Keratinocyte (primary cell): ENCODE measurements around the gene HES3. TPM values are rescaled to one million over a fixed set of nuclear protein-coding genes. Genes with fewer than 3 reads are reported as not detected.
A peak's percentile ranks its signal among the peaks of the same experiment; 100 is the strongest.

ENCODE experiments used
- DNase-seq: peaks from one replicate; pipeline ENCODE4 v3.0.0-alpha.2; 2011; ENCODE audit warnings: low read depth, missing footprints, low spot score
- FAIRE-seq: peaks from 2 replicates; lab custom pipeline; 2011; peaks lifted over from hg19 to GRCh38; lab: Jason Lieb, UNC
- H2AFZ ChIP-seq: 2 replicates; pipeline ENCODE4 v1.6.0; 2012; ENCODE audit warnings: low read length, control low read depth, inconsistent platforms; ENCODE audit not compliant: control insufficient read depth
- H3K27ac ChIP-seq: 2 replicates; pipeline ENCODE4 v1.5.1; 2011; ENCODE audit warnings: low read length; ENCODE audit not compliant: control insufficient read depth, insufficient read depth
- H3K27me3 ChIP-seq: 3 replicates; pipeline ENCODE4 v1.6.0; 2011; ENCODE audit warnings: low read length; ENCODE audit not compliant: control insufficient read depth, insufficient read depth; ENCODE audit errors: extremely low read depth
- H3K36me3 ChIP-seq, 2 experiments: 2 replicates in 1 of 2; 3 replicates in 1 of 2; pipeline ENCODE4 v1.5.1; 2011; ENCODE audit warnings: low read length in 2 of 2, mild to moderate bottlenecking in 1 of 2; ENCODE audit not compliant: control insufficient read depth in 2 of 2, insufficient read depth in 2 of 2; ENCODE audit errors: extremely low read depth in 1 of 2
- H3K4me1 ChIP-seq: 3 replicates; pipeline ENCODE4 v1.5.1; 2011; ENCODE audit warnings: low read length; ENCODE audit not compliant: control insufficient read depth, insufficient read depth; ENCODE audit errors: extremely low read depth
- H3K4me2 ChIP-seq: 3 replicates; pipeline ENCODE4 v1.6.0; 2011; ENCODE audit warnings: low read depth, low read length; ENCODE audit not compliant: control insufficient read depth, insufficient read depth; ENCODE audit errors: extremely low read depth
- H3K4me3 ChIP-seq, 3 experiments: fragments of 200-600 bp in 1 of 3; sonication (generic) in 1 of 3; 2 replicates in 2 of 3; 3 replicates in 1 of 3; pipeline ENCODE4 v1.5.1; 2011 to 2016; ENCODE audit warnings: low read length in 3 of 3, mild to moderate bottlenecking in 3 of 3, control low read depth in 2 of 3, inconsistent platforms in 1 of 3, low read depth in 1 of 3, mixed read lengths in 1 of 3, mixed run types in 1 of 3, moderate library complexity in 1 of 3; ENCODE audit not compliant: control insufficient read depth in 2 of 3, insufficient read depth in 2 of 3; ENCODE audit errors: extremely low read depth in 1 of 3
- H3K79me2 ChIP-seq: 2 replicates; pipeline ENCODE4 v1.6.0; 2012; ENCODE audit warnings: low read length; ENCODE audit not compliant: control insufficient read depth, insufficient read depth
- H3K9ac ChIP-seq: 3 replicates; pipeline ENCODE4 v1.6.0; 2011; ENCODE audit warnings: low read length; ENCODE audit not compliant: control insufficient read depth, insufficient read depth; ENCODE audit errors: extremely low read depth
- H3K9me1 ChIP-seq: 3 replicates; pipeline ENCODE4 v1.6.0; 2011; ENCODE audit warnings: low read length; ENCODE audit not compliant: control insufficient read depth, insufficient read depth; ENCODE audit errors: extremely low read depth
- H3K9me3 ChIP-seq: 2 replicates; pipeline ENCODE4 v1.5.1; 2012; ENCODE audit warnings: low read depth, low read length; ENCODE audit not compliant: control insufficient read depth
- H4K20me1 ChIP-seq: 3 replicates; pipeline ENCODE4 v1.6.0; 2011; ENCODE audit warnings: low read length; ENCODE audit not compliant: control insufficient read depth, insufficient read depth; ENCODE audit errors: extremely low read depth
- CTCF ChIP-seq, 3 experiments: IDR thresholded peaks in 1 of 3; conservative IDR thresholded peaks in 1 of 3; optimal IDR thresholded peaks in 1 of 3; 2 replicates in 2 of 3; 3 replicates in 1 of 3; pipeline versions ENCODE3 to v1.5.1; 2011; ENCODE audit warnings: low read length in 3 of 3, mild to moderate bottlenecking in 3 of 3, moderate library complexity in 2 of 3, control low read depth in 1 of 3, inconsistent platforms in 1 of 3; ENCODE audit not compliant: insufficient read depth in 2 of 3; ENCODE audit errors: extremely low read depth in 1 of 3
- EZH2 ChIP-seq: IDR thresholded peaks from one replicate; pipeline ENCODE4 v1.6.1; 2012; ENCODE audit warnings: inconsistent platforms, mild to moderate bottlenecking, low read length, moderate library complexity
- dilution Hi-C: fragments of 300-500 bp; cut with MboI; formaldehyde crosslinking; loops from one replicate; pipeline ENCODE4 v1.7.0; 2020; ENCODE audit warnings: low sequenced_read_pairs; ENCODE audit not compliant: extremely low pct_ligation_motif_present
- polyA plus RNA-seq, 5 experiments: library from polyadenylated mRNA; depleted of rRNA in 3 of 5; stranded (reverse) in 3 of 5; stranded (forward) in 1 of 5; unstranded in 1 of 5; fragments of >200 nt; gene quantifications; 1 replicate in 1 of 5; 2 replicates in 3 of 5; 3 replicates in 1 of 5; pipeline versions ENCODE4 v1.2.1 to v1.2.3, GENCODE V29; 2011 to 2012; ENCODE audit warnings: missing spikeins in 2 of 5, low read depth in 1 of 5, low replicate concordance in 1 of 5

Gene HES3
- polyA plus RNA-seq, 1 donor (not counting 4 experiments of a cell fraction or from before 2014, with no cell fraction given): not detected

DNA sequence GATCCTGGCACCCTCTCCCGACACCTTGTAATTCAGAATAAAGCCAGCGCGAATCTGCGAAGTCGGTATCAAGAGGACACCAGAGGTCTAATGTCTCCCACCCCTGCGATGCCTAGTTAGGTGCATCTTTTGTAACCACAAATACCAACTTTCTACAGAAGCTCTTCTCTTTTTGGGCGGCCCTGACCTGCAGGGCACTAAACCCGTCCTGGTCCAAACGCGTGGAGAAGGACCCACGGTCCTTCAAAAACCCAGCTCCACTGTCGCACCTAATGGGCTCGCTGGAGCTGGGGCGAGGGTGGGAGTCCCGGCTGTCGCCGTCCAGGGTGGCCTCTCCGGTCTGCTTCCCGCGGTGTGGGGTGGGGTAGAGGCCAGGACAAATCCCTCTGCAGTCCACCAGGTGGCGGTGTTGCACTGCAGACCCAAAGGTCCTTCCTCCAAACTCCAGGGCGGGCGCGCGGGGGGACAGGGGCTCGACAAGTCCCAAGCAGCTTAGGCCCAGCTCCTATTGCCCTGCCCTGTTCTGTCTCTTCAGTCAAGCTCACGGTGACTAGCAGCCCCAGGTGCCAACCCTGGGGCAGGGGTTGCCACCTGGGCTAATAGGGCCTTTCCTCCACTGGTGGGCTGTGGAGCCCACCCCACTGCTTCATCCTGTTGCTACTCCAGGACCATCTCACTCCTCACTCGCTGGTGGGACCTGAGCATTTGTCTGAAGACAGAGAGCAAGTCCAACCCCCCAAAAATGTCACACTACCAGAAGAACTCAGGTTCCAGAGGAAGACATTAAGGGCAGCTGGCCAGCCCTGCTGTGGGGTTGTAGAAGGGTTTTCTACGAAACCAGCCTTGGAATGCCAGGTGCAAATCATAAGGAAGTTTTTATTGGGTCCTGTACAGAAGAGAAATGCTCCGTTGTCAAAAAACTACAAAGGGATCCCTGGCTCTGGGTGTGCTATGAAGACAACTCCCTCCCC, 2.8 kb downstream of the HES3 start:
- H3K9me1 ChIP-seq: no peaks in the 10 kb centered on the region
- peaks cover 9% of the 10 kb centered on the region for H3K4me1 ChIP-seq
- peak overlapping the region; percentile 53 for H3K4me2 ChIP-seq
- no peak overlapping the region for H3K27ac ChIP-seq
- FAIRE-seq: no peak
- H4K20me1 ChIP-seq: peaks cover 9% of the 10 kb centered on the region
- H3K27me3 ChIP-seq: peaks cover 44% of the 10 kb centered on the region
- dilution Hi-C loops: no loop called here
- peak; percentile 63 to 95 (median 93) for TF ChIP-seq CTCF (optimal IDR thresholded peaks at IDR 0.05 in 1 of 3, IDR thresholded peaks at IDR 0.05 in 1 of 3, conservative IDR thresholded peaks at IDR 0.05 in 1 of 3; ENCODE audit: extremely low read depth in 1 of 3, insufficient read depth in 2 of 3, low read length in 3 of 3)
- TF ChIP-seq EZH2: peak; percentile 29
- peak; percentile 45 for DNase-seq
- peak overlapping the region in 1 of 3 experiments; percentile 26 for H3K4me3 ChIP-seq
- no peaks in the 10 kb centered on the region for H3K36me3 ChIP-seq
- H3K9me3 ChIP-seq: no peaks in the 10 kb centered on the region
- no peak overlapping the region for H2AFZ ChIP-seq
- no peaks in the 10 kb centered on the region for H3K79me2 ChIP-seq
- H3K9ac ChIP-seq: no peak overlapping the region

GRCh38 chr1:6247651-6248050, 3.7 kb downstream of the HES3 start:
- peaks cover 9% of the 10 kb centered on the region for H3K4me1 ChIP-seq
- no peak overlapping the region for H3K4me3 ChIP-seq
- peaks cover 9% of the 10 kb centered on the region for H4K20me1 ChIP-seq
- H3K9me3 ChIP-seq: no peaks in the 10 kb centered on the region
- H3K36me3 ChIP-seq: no peaks in the 10 kb centered on the region
- no peak overlapping the region for H3K9ac ChIP-seq
- no peaks in the 10 kb centered on the region for H3K79me2 ChIP-seq
- no peaks in the 10 kb centered on the region for H3K9me1 ChIP-seq
- H3K27ac ChIP-seq: no peak overlapping the region
- DNase-seq (no peak), FAIRE-seq (no peak)
- no peak overlapping the region for H3K4me2 ChIP-seq
- no peak overlapping the region for H2AFZ ChIP-seq
- dilution Hi-C loops: no loop called here
- TF ChIP-seq CTCF (optimal IDR thresholded peaks at IDR 0.05 in 1 of 3, IDR thresholded peaks at IDR 0.05 in 1 of 3, conservative IDR thresholded peaks at IDR 0.05 in 1 of 3; ENCODE audit: extremely low read depth in 1 of 3, insufficient read depth in 2 of 3, low read length in 3 of 3) (no peak), EZH2 (no peak)
- peaks cover 38% of the 10 kb centered on the region for H3K27me3 ChIP-seq
